Keratinocyte (primary cell): ENCODE results near the gene RAB7B. TPM values are rescaled to one million over a fixed set of nuclear protein-coding genes. Genes with fewer than 3 reads are reported as not detected.

Source experiments
- DNase-seq: peaks from one replicate; pipeline ENCODE4 v3.0.0-alpha.2; 2011; ENCODE audit warnings: low read depth, missing footprints, low spot score
- FAIRE-seq: peaks from 2 replicates; lab custom pipeline; 2011; peaks lifted over from hg19 to GRCh38; lab: Jason Lieb, UNC
- H2AFZ ChIP-seq: 2 replicates; pipeline ENCODE4 v1.6.0; 2012; ENCODE audit warnings: low read length, control low read depth, inconsistent platforms; ENCODE audit not compliant: control insufficient read depth
- H3K27ac ChIP-seq: 2 replicates; pipeline ENCODE4 v1.5.1; 2011; ENCODE audit warnings: low read length; ENCODE audit not compliant: control insufficient read depth, insufficient read depth
- H3K27me3 ChIP-seq: 3 replicates; pipeline ENCODE4 v1.6.0; 2011; ENCODE audit warnings: low read length; ENCODE audit not compliant: control insufficient read depth, insufficient read depth; ENCODE audit errors: extremely low read depth
- H3K36me3 ChIP-seq, 2 experiments: 2 replicates in 1 of 2; 3 replicates in 1 of 2; pipeline ENCODE4 v1.5.1; 2011; ENCODE audit warnings: low read length in 2 of 2, mild to moderate bottlenecking in 1 of 2; ENCODE audit not compliant: control insufficient read depth in 2 of 2, insufficient read depth in 2 of 2; ENCODE audit errors: extremely low read depth in 1 of 2
- H3K4me1 ChIP-seq: 3 replicates; pipeline ENCODE4 v1.5.1; 2011; ENCODE audit warnings: low read length; ENCODE audit not compliant: control insufficient read depth, insufficient read depth; ENCODE audit errors: extremely low read depth
- H3K4me2 ChIP-seq: 3 replicates; pipeline ENCODE4 v1.6.0; 2011; ENCODE audit warnings: low read depth, low read length; ENCODE audit not compliant: control insufficient read depth, insufficient read depth; ENCODE audit errors: extremely low read depth
- H3K4me3 ChIP-seq, 3 experiments: fragments of 200-600 bp in 1 of 3; sonication (generic) in 1 of 3; 2 replicates in 2 of 3; 3 replicates in 1 of 3; pipeline ENCODE4 v1.5.1; 2011 to 2016; ENCODE audit warnings: low read length in 3 of 3, mild to moderate bottlenecking in 3 of 3, control low read depth in 2 of 3, inconsistent platforms in 1 of 3, low read depth in 1 of 3, mixed read lengths in 1 of 3, mixed run types in 1 of 3, moderate library complexity in 1 of 3; ENCODE audit not compliant: control insufficient read depth in 2 of 3, insufficient read depth in 2 of 3; ENCODE audit errors: extremely low read depth in 1 of 3
- H3K79me2 ChIP-seq: 2 replicates; pipeline ENCODE4 v1.6.0; 2012; ENCODE audit warnings: low read length; ENCODE audit not compliant: control insufficient read depth, insufficient read depth
- H3K9ac ChIP-seq: 3 replicates; pipeline ENCODE4 v1.6.0; 2011; ENCODE audit warnings: low read length; ENCODE audit not compliant: control insufficient read depth, insufficient read depth; ENCODE audit errors: extremely low read depth
- H3K9me1 ChIP-seq: 3 replicates; pipeline ENCODE4 v1.6.0; 2011; ENCODE audit warnings: low read length; ENCODE audit not compliant: control insufficient read depth, insufficient read depth; ENCODE audit errors: extremely low read depth
- H3K9me3 ChIP-seq: 2 replicates; pipeline ENCODE4 v1.5.1; 2012; ENCODE audit warnings: low read depth, low read length; ENCODE audit not compliant: control insufficient read depth
- H4K20me1 ChIP-seq: 3 replicates; pipeline ENCODE4 v1.6.0; 2011; ENCODE audit warnings: low read length; ENCODE audit not compliant: control insufficient read depth, insufficient read depth; ENCODE audit errors: extremely low read depth
- EZH2 ChIP-seq: IDR thresholded peaks from one replicate; pipeline ENCODE4 v1.6.1; 2012; ENCODE audit warnings: inconsistent platforms, mild to moderate bottlenecking, low read length, moderate library complexity
- dilution Hi-C: fragments of 300-500 bp; cut with MboI; formaldehyde crosslinking; loops from one replicate; pipeline ENCODE4 v1.7.0; 2020; ENCODE audit warnings: low sequenced_read_pairs; ENCODE audit not compliant: extremely low pct_ligation_motif_present
- polyA plus RNA-seq, 5 experiments: library from polyadenylated mRNA; depleted of rRNA in 3 of 5; stranded (reverse) in 3 of 5; stranded (forward) in 1 of 5; unstranded in 1 of 5; fragments of >200 nt; gene quantifications; 1 replicate in 1 of 5; 2 replicates in 3 of 5; 3 replicates in 1 of 5; pipeline versions ENCODE4 v1.2.1 to v1.2.3, GENCODE V29; 2011 to 2012; ENCODE audit warnings: missing spikeins in 2 of 5, low read depth in 1 of 5, low replicate concordance in 1 of 5
- TF ChIP-seq, protein P1 (sequence below), 3 experiments: IDR thresholded peaks in 1 of 3; conservative IDR thresholded peaks in 1 of 3; optimal IDR thresholded peaks in 1 of 3; 2 replicates in 2 of 3; 3 replicates in 1 of 3; pipeline versions ENCODE3 to v1.5.1; 2011; ENCODE audit warnings: low read length in 3 of 3, mild to moderate bottlenecking in 3 of 3, moderate library complexity in 2 of 3, control low read depth in 1 of 3, inconsistent platforms in 1 of 3; ENCODE audit not compliant: insufficient read depth in 2 of 3; ENCODE audit errors: extremely low read depth in 1 of 3

Gene RAB7B
- polyA plus RNA-seq, 1 donor (not counting 4 experiments of a cell fraction or from before 2014, with no cell fraction given): 47.8 TPM

DNA sequence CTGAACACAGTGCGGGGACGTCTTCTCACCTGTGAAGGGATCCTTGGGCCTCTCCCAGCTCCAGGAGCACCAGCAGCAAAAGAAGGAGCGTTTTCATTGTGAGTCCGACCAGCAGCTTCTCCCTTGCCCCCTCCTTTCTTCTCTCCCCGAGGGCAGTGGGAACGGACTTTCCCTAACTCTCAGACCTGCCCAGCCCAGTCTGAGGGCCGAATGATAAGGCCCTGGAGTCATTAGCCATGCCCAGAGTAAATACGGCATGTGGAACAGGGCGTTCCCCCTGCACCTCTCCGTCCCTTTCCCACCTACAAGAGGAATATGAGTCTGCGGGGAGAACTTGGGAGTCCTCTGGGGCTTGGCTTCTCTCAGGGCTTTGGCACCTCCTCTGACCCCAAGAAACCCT lies 20.5 kb upstream of the RAB7B start, which contains the start of gene CTSE:
Gene CTSE (minus strand): TSS at position 201 of the 400 bp plus-strand sequence. CDS start 104 bp downstream, at position 97.
- Histone ChIP-seq H3K79me2 (no peaks in the 10 kb centered on the region), H3K9ac (no peak within 1 kb of the TSS), H2AFZ (no peak within 1 kb of the TSS), H3K4me2 (no peak within 1 kb of the TSS), H3K27me3 (no peaks in the 10 kb centered on the region), H3K36me3 (no peaks in the 10 kb centered on the region), H3K9me3 (no peaks in the 10 kb centered on the region), H3K27ac (no peak within 1 kb of the TSS), H3K4me1 (peaks cover 26% of the 10 kb centered on the region), H3K4me3 (no peak within 1 kb of the TSS), H4K20me1 (no peaks in the 10 kb centered on the region), H3K9me1 (no peaks in the 10 kb centered on the region)
- FAIRE-seq (no peak), DNase-seq (no peak)
- dilution Hi-C loops: no loop called here
- no peak for TF ChIP-seq EZH2
- TF ChIP-seq, protein P1, sequence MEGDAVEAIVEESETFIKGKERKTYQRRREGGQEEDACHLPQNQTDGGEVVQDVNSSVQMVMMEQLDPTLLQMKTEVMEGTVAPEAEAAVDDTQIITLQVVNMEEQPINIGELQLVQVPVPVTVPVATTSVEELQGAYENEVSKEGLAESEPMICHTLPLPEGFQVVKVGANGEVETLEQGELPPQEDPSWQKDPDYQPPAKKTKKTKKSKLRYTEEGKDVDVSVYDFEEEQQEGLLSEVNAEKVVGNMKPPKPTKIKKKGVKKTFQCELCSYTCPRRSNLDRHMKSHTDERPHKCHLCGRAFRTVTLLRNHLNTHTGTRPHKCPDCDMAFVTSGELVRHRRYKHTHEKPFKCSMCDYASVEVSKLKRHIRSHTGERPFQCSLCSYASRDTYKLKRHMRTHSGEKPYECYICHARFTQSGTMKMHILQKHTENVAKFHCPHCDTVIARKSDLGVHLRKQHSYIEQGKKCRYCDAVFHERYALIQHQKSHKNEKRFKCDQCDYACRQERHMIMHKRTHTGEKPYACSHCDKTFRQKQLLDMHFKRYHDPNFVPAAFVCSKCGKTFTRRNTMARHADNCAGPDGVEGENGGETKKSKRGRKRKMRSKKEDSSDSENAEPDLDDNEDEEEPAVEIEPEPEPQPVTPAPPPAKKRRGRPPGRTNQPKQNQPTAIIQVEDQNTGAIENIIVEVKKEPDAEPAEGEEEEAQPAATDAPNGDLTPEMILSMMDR (optimal IDR thresholded peaks at IDR 0.05 in 1 of 3, IDR thresholded peaks at IDR 0.05 in 1 of 3, conservative IDR thresholded peaks at IDR 0.05 in 1 of 3; ENCODE audit: extremely low read depth in 1 of 3, insufficient read depth in 2 of 3, low read length in 3 of 3): no peak

DNA sequence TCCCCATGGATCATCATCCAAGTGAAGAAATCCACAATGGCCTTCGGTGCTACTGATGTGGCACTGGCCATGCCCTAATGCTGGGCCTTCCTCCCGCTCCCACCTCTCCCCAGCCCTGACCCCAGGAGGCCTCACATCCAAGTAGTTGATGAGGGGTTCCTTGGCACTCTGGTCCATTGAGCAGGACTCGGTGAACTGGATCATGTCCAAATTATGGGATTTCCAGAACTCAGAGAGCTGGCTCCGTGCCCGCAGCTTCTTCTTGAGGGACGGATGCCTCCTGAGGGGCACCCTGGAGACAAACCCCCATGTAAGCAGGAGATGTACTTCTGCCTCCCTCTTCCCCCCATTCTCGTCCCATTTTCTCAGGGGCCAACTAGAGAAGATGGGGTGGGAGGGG lies 19.6 kb upstream of the RAB7B start:
- Histone ChIP-seq H3K36me3 (no peaks in the 10 kb centered on the region), H4K20me1 (no peaks in the 10 kb centered on the region), H3K27me3 (no peaks in the 10 kb centered on the region), H3K9me1 (no peaks in the 10 kb centered on the region), H3K9ac (no peak overlapping the region), H3K79me2 (no peaks in the 10 kb centered on the region), H3K4me2 (no peak overlapping the region), H2AFZ (no peak overlapping the region), H3K4me3 (no peak overlapping the region), H3K27ac (no peak overlapping the region), H3K9me3 (no peaks in the 10 kb centered on the region), H3K4me1 (peaks cover 26% of the 10 kb centered on the region)
- dilution Hi-C loops: no loop called here
- TF ChIP-seq EZH2: no peak
- TF ChIP-seq, protein P1 (optimal IDR thresholded peaks at IDR 0.05 in 1 of 3, IDR thresholded peaks at IDR 0.05 in 1 of 3, conservative IDR thresholded peaks at IDR 0.05 in 1 of 3; ENCODE audit: extremely low read depth in 1 of 3, insufficient read depth in 2 of 3, low read length in 3 of 3): no peak
- FAIRE-seq: no peak
- no peak for DNase-seq
